HAP-1 (cell line): ENCODE results near the gene ECEL1.

Experiments used
- DNase-seq, 2 experiments: peaks; one replicate each; pipeline ENCODE4 v3.0.0-alpha.2; 2016 to 2020; ENCODE audit warnings: low spot score in 2 of 2
- H3K27me3 ChIP-seq: fragments of 250-450 bp; sonication (Bioruptor Pico); 2 replicates; pipeline ENCODE4 v1.5.1; 2020; ENCODE audit warnings: low read depth, mild to moderate bottlenecking, moderate library complexity
- H3K36me3 ChIP-seq: fragments of 250-450 bp; sonication (Bioruptor Pico); replicated peaks from 2 replicates; pipeline ENCODE4 v1.5.1; 2020; ENCODE audit warnings: mild to moderate bottlenecking
- H3K4me1 ChIP-seq: fragments of 250-450 bp; sonication (Bioruptor Pico); 2 replicates; pipeline ENCODE4 v1.5.1; 2020; ENCODE audit warnings: mild to moderate bottlenecking
- H3K4me3 ChIP-seq: fragments of 250-450 bp; sonication (Bioruptor Pico); 2 replicates; pipeline ENCODE4 v1.5.1; 2020; ENCODE audit warnings: mild to moderate bottlenecking, moderate library complexity
- H3K9me3 ChIP-seq: fragments of 250-450 bp; sonication (Bioruptor Pico); 2 replicates; pipeline ENCODE4 v1.5.1; 2020; ENCODE audit warnings: mild to moderate bottlenecking, moderate library complexity
- in situ Hi-C: fragments of 300-500 bp; cut with MboI; formaldehyde crosslinking; loops from 3 replicates; pipeline ENCODE4 v1.14.3; 2020; ENCODE audit warnings: low sequenced_read_pairs, inconsistent platforms, mixed read lengths

ECEL1 gene

GRCh38 chr2:232480201-232481190 is 7.1 kb downstream of the ECEL1 start:
- in situ Hi-C loops = no loop called here

DNA sequence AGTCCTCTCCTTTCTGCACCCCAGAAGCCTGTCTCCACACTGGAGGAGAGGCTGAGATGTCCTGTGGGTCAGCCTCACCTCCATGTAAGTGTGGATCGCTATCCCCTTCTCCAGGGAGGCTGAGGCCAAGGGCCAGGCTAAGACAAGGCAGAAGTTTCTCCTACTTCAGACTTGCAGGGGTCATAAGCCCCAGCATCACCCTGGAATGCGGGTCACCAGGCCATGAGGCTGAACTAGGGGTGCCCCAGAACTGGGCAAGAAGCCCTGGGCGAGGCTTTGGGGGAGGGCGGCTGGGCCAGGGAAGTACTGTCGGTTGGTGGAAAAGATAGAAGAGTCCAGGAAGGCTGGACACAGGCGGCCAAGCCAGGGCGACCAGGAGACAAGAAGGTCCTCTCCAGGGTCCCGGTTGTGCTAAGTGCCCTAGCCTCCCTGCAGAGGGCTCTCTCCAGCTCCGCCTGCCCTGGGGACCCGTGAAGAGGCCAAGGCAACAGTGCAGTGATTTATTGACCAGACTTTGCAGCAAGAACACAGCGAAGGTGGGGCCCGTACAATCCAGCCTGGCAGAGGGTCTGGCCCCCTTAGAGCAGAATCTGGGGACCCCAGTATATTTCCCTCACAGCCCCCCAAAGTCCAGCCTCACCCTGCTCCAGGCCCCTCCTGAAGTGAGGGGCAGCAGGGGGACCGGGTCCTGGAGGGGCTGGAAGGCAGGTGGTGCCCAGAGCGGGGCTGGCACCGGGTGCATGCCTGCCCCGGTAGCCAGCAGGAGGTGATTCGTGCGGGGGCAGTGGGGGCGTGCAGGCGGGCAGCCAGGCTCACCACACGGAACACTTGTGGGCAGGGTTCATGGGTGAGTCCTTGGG is 8.1 kb downstream of the ECEL1 start:
- H3K9me3 ChIP-seq = no peaks in the 10 kb centered on the region
- DNase-seq = no peak
- H3K27me3 ChIP-seq = peaks cover 2% of the 10 kb centered on the region
- in situ Hi-C loops = no loop called here
- H3K36me3 ChIP-seq = no peaks in the 10 kb centered on the region
- H3K4me3 ChIP-seq = no peak overlapping the region
- H3K4me1 ChIP-seq = no peaks in the 10 kb centered on the region

More at GRCh38 chr2:232480201-232481190, 7.1 kb downstream of the ECEL1 start:
- Histone ChIP-seq H3K4me3 (no peak overlapping the region), H3K27me3 (peaks cover 12% of the 10 kb centered on the region), H3K36me3 (no peaks in the 10 kb centered on the region), H3K4me1 (no peaks in the 10 kb centered on the region), H3K9me3 (no peaks in the 10 kb centered on the region)
- no peak for DNase-seq

DNA sequence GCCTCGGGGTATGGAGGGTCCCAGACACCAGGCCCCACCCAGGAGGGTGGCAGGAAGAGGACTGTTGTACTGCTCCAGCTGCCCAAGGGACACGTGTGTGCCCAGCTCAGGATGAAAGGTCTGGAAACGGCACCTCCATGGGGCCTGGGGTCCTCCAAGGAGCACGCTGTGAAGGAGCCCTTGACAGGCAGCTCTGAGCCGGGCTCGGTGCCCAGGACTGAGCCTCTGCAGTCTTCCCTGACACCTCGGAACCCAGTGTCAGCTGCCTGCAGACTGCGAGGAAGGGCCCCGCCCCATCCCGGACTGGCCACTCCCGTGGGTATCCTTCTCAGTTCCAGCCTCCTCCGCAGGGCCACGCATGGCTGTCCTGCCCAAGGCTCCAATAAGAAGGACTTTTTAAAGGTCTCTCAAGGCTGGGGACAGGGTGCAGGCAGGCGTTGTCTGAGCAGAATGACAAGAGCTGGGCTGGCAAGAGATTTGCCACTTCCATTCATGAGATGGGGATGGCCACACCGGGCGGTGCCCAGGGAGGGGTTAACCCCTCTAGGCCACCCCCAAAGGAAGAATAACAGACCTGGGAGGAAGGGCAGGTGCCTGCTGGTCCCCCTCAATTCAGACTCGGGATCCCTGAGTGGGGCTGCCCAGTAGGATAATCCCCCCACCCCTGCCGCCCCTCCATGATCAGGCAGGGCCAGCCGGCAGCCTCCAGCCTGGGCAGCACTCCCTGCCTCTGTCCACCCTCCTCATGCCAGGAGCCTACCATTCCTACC is 8.9 kb downstream of the ECEL1 start:
- DNase-seq = no peak
- Histone ChIP-seq H3K9me3 (no peaks in the 10 kb centered on the region), H3K27me3 (no peaks in the 10 kb centered on the region), H3K4me1 (peaks cover 2% of the 10 kb centered on the region; the same call in 1 of the 2 replicates), H3K36me3 (no peaks in the 10 kb centered on the region), H3K4me3 (no peak overlapping the region)
- in situ Hi-C loops = no loop called here

GRCh38 chr2:232477751-232478510 is 9.7 kb downstream of the ECEL1 start:
- no peak for DNase-seq
- Histone ChIP-seq H3K9me3 (no peaks in the 10 kb centered on the region), H3K4me3 (no peak overlapping the region), H3K27me3 (no peaks in the 10 kb centered on the region), H3K36me3 (no peaks in the 10 kb centered on the region), H3K4me1 (peaks cover 11% of the 10 kb centered on the region)
- in situ Hi-C loops = no loop called here

DNA sequence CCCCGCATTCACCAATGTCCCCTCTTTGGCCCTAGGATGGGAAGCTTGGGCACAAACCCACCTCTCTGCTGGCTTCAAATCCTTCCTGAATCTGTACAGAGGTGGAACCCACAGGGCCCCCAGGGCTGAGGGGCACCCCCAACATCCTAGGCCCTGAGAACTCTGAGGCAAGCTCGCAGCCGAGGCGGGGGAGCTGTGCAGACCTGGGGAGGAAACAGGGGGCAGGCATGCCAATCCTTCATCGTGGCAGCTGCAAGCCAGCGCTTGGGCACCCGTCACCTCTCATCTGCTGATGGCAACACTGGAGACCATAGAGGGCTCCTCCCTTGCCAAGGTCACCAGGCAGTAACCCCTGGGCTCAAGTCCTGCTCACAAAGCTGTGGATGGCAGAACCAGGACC is 10.8 kb downstream of the ECEL1 start:
- H3K36me3 ChIP-seq = no peaks in the 10 kb centered on the region
- in situ Hi-C loops = no loop called here
- H3K4me3 ChIP-seq = no peak overlapping the region
- no peaks in the 10 kb centered on the region for H3K9me3 ChIP-seq
- no peak for DNase-seq
- H3K4me1 ChIP-seq = peaks cover 13% of the 10 kb centered on the region
- no peaks in the 10 kb centered on the region; the same call in 1 of the 2 replicates for H3K27me3 ChIP-seq

GRCh38 chr2:232476045-232476444 is 11.6 kb downstream of the ECEL1 start:
- no peak for DNase-seq
- H3K27me3 ChIP-seq = peaks cover 4% of the 10 kb centered on the region; the same call in 1 of the 2 replicates
- in situ Hi-C loops = no loop called here
- peaks cover 13% of the 10 kb centered on the region for H3K4me1 ChIP-seq
- no peak overlapping the region for H3K4me3 ChIP-seq
- H3K36me3 ChIP-seq = no peaks in the 10 kb centered on the region
- H3K9me3 ChIP-seq = no peaks in the 10 kb centered on the region

DNA sequence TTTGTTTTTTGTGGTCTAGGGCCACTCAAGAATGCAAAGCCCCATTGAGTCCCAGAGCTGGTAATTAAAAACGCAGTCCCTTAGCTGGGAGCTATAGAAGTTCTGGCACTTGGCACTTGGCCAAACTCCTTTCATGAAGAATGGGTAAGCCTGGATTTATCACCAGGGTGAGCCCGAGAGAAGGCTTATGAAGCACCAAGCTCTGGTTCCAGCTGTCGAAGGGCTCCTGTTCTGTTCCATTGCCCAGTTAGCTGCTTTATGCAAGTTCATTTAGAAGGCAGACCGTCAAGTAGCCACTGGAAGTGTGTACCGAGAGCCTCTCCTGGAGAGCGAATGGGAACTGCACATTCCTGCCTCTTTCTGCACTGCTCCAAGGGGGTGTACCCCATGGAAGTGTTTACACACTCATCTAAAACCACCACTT is 14.2 kb downstream of the ECEL1 start:
- in situ Hi-C loops = no loop called here

GRCh38 chr2:232466221-232466620 is 21.4 kb downstream of the ECEL1 start:
- Histone ChIP-seq H3K27me3 (peaks cover 14% of the 10 kb centered on the region), H3K4me3 (no peak overlapping the region), H3K36me3 (no peaks in the 10 kb centered on the region), H3K4me1 (no peaks in the 10 kb centered on the region), H3K9me3 (no peaks in the 10 kb centered on the region)
- DNase-seq = no peak
- in situ Hi-C loops = no loop called here

More for the DNA sequence above, 14.2 kb downstream of the ECEL1 start:
- Histone ChIP-seq H3K4me3 (no peak overlapping the region), H3K9me3 (no peaks in the 10 kb centered on the region), H3K27me3 (peaks cover 8% of the 10 kb centered on the region; the same call in 1 of the 2 replicates), H3K36me3 (no peaks in the 10 kb centered on the region), H3K4me1 (peaks cover 13% of the 10 kb centered on the region)
- DNase-seq = peak; percentile 88 to 90

DNA sequence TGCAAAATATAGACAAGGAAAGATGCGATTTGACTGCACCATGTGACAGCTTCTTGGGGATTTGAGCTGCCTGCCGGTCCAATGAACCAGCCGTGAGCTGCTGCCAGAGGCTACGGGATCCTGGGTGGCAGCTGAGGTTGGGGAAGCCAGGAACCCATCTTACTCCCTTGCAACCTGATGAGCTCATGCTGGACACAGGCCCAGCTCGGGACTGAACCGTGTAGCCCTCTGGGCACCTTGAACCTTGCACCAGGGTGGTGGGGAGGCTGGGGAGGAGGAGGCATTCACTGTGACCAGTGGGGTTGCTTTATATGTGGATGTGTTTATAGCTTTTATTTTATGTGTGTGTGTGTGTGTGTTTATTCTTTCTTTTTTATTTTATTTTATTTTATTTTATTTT is 22.6 kb downstream of the ECEL1 start:
- Histone ChIP-seq H3K36me3 (no peaks in the 10 kb centered on the region), H3K27me3 (peaks cover 11% of the 10 kb centered on the region), H3K9me3 (no peaks in the 10 kb centered on the region), H3K4me1 (no peaks in the 10 kb centered on the region), H3K4me3 (no peak overlapping the region)
- no peak for DNase-seq
- in situ Hi-C loops = no loop called here

DNA sequence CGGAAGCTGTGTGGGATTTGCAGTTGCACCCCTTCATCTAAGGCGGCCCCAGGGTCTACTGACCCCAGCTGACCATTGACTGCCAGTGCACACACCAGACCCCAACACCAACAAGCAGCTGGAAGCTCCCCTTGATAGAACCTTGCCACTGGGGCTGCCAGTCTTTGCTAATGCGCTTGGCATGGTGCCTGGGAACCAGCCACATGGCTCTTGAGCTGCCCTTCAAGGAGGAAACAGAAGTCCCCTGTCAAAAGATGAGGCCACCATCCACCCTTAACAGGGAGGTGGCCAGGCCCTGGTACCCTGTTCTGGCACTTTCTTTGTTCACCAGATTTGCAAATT is 23.1 kb downstream of the ECEL1 start:
- Histone ChIP-seq H3K27me3 (peaks cover 11% of the 10 kb centered on the region), H3K9me3 (no peaks in the 10 kb centered on the region), H3K36me3 (no peaks in the 10 kb centered on the region), H3K4me3 (no peak overlapping the region), H3K4me1 (no peaks in the 10 kb centered on the region)
- in situ Hi-C loops = no loop called here
- no peak for DNase-seq

- H3K9me3 ChIP-seq = no peaks in the 10 kb centered on the region
- in situ Hi-C loops = no loop called here
- H3K27me3 ChIP-seq = peaks cover 11% of the 10 kb centered on the region
- peak in 1 of 2 experiments; percentile 4 for DNase-seq
- no peak overlapping the region for H3K4me3 ChIP-seq
- no peaks in the 10 kb centered on the region for H3K36me3 ChIP-seq
- no peaks in the 10 kb centered on the region for H3K4me1 ChIP-seq
These were observed 23.7 kb downstream of the ECEL1 start for GRCh38 chr2:232463701-232464543.

GRCh38 chr2:232460171-232460570 is 27.5 kb downstream of the ECEL1 start:
- H3K4me3 ChIP-seq = no peak overlapping the region
- peaks cover 11% of the 10 kb centered on the region for H3K27me3 ChIP-seq
- H3K4me1 ChIP-seq = no peaks in the 10 kb centered on the region
- in situ Hi-C loops = no loop called here
- peak in 1 of 2 experiments; percentile 3 for DNase-seq
- no peaks in the 10 kb centered on the region for H3K36me3 ChIP-seq
- H3K9me3 ChIP-seq = no peaks in the 10 kb centered on the region
